PC-3 (cell line): ENCODE measurements around the gene CCZ1B.
"Not testable (repeated sequence)": the region's sequence is repeated elsewhere in the genome, so short reads cannot be mapped to it uniquely, and the experiment has no call there.

ENCODE experiments used
- EZH2 ChIP-seq: fragments of 300-600 bp; sonication (generic); IDR thresholded peaks from one replicate; pipeline ENCODE4 v1.6.1; 2017; ENCODE audit warnings: antibody characterized with exemption, mild to moderate bottlenecking, low read length; ENCODE audit not compliant: unreplicated experiment
- TF ChIP-seq, protein P1 (sequence below): fragments of 300-600 bp; sonication (generic); conservative IDR thresholded peaks from 2 replicates; pipeline ENCODE4 v1.5.1; 2017; ENCODE audit warnings: antibody characterized with exemption, low read depth, mild to moderate bottlenecking, low read length

DNA sequence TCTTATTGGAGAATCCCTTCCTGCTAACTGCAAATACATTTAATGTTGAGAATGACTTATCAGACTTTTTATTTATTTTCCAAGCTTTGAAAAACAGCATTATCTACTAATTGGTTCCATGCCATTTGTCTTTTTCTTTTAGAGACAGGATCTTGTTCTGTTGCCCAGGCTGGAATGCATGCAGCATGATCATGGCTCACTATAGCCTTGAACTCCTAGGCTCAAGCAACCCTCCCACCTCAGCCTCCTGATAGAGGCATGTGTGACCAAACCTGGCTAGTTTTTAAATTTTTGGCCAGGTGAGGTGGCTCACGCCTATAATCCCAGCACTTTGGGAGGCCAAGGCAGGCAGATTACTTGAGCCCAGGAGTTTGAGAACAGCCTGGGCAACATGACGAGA, 13.1 kb downstream of the CCZ1B start:
- TF ChIP-seq, protein P1, sequence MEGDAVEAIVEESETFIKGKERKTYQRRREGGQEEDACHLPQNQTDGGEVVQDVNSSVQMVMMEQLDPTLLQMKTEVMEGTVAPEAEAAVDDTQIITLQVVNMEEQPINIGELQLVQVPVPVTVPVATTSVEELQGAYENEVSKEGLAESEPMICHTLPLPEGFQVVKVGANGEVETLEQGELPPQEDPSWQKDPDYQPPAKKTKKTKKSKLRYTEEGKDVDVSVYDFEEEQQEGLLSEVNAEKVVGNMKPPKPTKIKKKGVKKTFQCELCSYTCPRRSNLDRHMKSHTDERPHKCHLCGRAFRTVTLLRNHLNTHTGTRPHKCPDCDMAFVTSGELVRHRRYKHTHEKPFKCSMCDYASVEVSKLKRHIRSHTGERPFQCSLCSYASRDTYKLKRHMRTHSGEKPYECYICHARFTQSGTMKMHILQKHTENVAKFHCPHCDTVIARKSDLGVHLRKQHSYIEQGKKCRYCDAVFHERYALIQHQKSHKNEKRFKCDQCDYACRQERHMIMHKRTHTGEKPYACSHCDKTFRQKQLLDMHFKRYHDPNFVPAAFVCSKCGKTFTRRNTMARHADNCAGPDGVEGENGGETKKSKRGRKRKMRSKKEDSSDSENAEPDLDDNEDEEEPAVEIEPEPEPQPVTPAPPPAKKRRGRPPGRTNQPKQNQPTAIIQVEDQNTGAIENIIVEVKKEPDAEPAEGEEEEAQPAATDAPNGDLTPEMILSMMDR, result not testable (repeated sequence)
- TF ChIP-seq EZH2, result not testable (repeated sequence)
